Stimulated activated CD4-positive, alpha-beta T cell treated with anti-CD3 and anti-CD28 coated beads, TNF-alpha, amount 100 ng/mL, for 1 hour (primary cell): ENCODE measurements around the gene RGMA.
A peak's percentile ranks its signal among the peaks of the same experiment; 100 is the strongest.
"Not testable (repeated sequence)": the region's sequence is repeated elsewhere in the genome, so short reads cannot be mapped to it uniquely, and the experiment has no call there.

Source experiments
- DNase-seq, 3 donors: peaks; one replicate each; pipeline ENCODE4 v3.0.0-alpha.2; 2020; ENCODE audit warnings: low read depth in 3 of 3, low spot score in 1 of 3

RGMA gene

DNA sequence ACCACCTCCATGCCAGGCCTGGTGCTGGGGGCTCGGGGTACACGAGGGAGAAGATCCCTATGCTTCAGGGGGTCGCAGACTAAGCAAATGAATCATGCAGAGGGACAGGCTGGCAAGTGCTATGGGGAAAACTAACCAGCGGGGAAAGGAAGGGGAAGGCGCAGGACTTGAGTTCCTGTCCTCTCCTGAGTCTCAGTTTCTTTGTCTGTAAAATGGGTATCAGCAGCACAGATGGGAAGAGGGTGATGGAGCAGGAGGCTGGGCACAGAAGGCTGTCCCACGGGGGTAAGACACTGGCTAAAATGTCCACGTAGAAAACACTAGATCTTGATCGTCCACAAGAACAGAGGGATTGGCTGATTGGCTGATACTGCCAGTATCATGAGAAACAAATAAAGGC is 39.8 kb downstream of the RGMA start:
- no peak for DNase-seq

DNA sequence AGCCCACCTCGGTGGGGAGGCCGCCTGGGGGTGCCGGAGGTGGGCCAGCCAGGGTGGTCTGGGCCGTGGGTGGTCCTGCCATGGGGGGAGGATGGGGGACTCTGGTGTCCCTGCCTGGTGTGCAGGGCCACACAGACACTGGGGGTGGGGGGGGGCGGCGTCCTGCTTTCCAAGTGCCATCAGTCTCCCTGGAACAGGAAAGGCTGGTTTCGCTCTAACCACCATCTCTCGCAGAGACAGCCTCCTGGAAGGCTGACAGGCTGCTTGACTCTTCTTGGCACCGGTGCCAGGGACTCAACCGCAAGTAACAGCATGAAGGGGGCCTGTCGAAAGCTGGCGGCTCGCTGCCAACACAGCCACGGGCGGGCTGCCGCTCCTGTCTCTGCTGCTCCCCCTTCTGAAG is 40.3 kb downstream of the RGMA start:
- DNase-seq = no peak

DNA sequence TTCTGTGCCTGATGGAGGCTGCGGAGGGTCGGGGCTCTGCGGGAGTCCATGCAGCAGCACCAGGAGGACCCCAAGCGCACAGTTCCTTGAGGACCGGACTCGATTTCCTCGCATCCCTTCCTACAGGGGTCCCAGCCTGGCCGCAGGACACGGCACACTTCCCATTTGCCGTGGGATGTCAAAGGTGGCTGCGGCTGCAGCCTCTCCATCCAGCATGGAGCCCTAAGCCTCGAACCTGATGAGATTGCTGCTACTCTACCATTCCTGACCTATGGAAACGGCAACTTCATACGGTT is 40.6 kb downstream of the RGMA start:
- DNase-seq = no peak

DNA sequence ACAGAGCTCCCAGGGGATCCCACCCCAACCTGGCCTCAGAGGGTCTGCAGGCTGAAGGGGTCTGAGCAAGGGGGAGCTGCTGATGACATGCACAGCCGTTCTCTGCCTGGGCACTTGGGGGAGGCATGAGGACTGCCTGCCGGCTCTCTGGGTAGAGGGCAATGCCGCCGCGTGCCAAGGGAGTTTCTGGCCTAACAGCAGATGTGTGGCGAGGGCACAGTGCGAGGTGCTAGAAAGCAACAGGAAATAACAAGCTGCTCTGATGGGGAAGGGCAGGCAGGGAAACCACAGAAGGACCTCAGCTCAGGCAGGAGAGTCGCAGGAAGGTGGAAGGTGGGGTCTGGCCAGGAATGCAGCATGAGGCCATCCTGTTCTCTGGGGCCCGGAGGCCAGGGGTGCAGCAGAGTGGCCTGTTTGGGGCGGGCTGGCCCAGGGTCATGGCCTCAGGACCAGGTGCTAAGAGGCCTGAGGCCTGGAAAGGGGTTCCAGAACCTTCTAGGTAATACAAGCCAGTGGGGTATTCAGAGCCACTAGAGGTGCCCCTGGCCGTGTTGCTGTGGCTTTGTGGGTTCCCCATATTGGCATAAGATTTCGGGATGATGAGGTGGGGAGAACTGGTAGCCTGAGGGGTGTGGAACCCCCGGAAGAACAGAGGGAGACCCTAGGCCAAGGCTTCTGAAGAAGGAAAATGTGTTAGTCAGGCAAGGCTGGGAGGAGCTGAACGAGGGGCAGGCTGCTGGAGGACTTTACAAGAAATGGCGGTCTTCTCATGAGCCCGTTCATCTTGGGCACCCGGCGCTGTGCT is 41.2 kb downstream of the RGMA start:
- no peak for DNase-seq

DNA sequence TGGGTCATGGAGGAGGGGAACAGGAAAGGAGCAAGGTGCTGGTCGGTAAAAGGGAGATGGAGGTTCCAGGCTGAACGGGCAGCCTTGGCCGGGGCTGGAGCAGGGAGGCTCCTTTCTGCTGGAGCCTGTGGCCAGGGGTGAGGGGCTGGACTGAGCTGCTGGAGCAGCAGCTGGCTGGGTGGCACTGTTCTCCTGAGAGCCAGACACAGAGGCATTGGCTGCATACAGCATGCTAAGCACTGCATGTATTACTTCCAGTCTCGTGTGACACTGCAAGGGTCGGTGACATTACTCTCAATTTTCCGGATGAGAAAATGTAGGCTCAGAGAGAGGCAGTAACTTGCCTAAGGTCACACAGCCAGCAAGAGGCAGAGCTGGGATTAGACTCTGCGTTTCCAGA is 42.3 kb downstream of the RGMA start:
- DNase-seq = no peak

DNA sequence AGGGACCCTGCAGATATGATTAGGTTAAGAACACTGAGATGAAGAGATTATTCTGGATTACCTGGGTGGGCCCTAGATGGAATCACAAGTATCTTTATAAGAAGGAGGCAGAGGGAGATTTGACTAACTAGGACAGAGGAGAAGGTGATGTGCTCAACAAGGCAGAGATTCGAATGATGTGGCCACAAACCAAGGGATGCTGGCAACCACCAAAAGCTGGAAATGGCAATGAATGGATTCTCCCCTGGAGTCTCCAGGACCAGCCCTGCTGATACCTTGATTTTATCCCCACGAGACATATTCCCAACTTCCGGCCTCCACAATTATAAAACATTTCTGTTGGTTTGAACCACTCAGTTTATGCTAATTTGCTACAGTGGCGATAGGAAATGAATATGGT is 42.9 kb downstream of the RGMA start:
- no peak for DNase-seq

DNA sequence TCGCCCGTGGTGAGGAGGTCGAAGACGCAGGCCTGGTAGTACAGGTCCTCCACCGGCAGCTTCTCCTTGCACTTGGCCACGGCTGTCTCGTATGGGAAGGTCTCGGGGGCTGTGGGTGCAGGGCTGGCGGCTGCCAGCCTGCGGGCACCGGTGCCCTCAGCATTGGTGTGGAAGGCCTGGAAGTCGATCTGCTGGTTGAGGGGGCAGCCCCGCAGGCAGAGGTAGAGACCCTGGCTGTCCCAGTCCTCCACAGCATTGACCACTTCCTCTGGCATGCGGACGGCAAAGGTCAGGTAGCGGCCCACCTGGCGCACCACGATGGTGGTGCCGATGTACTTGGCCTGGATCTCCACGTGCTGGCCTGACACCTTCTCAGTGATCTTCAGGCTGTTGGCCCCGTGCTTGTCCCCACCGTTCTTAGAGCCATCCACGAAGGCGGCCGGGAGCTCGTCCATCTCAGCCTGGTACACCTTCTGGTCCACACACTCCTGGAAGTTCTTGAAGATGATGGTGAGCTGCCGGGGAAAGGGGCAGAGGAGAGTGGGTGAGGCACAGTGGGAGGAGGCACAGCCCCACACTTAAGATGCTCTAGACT is 43.7 kb downstream of the RGMA start:
- no peak for DNase-seq

DNA sequence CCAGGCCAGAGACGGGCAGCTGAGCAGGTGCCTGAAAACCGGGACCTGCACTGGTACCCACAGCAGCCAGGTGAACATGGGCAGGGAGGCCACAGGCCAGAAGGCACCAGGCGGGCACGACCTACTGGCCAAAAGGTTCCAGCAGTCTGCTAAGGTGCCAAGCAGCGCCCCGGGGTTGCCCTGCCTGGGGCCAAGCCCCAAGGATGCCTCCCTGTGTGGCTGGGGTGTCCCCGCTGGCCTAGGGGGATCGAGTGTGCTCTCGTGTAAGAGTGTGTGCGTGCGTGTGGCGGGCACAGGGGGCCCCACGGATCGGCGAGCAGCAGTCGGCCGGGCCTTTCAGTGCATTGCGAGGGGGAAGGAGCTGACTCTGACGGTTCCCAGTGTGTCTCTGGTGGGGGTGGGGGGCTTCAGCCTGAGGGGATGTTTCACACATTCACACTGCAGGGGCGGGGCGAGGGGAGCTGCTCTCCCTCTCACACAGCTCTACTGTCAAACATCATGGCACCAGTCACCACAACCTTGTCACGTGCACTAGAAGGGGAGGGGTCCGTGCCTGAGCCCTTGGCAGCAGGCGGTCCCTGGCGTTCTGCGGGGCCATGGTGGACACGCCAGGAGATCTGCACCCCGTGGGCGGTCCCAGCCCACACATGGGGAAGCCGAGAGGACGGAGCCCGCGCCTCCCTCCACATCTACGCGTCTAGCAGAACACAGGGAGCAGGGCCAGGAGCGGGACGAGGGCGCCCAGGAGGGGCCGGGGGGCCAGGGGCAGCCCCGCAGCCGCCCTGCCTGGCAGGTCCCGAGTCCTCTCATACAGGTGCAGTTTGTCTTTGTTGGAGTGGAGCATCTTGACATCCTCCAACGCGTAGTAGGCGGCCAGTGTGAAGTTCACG is 44.5 kb downstream of the RGMA start:
- DNase-seq = no peak

DNA sequence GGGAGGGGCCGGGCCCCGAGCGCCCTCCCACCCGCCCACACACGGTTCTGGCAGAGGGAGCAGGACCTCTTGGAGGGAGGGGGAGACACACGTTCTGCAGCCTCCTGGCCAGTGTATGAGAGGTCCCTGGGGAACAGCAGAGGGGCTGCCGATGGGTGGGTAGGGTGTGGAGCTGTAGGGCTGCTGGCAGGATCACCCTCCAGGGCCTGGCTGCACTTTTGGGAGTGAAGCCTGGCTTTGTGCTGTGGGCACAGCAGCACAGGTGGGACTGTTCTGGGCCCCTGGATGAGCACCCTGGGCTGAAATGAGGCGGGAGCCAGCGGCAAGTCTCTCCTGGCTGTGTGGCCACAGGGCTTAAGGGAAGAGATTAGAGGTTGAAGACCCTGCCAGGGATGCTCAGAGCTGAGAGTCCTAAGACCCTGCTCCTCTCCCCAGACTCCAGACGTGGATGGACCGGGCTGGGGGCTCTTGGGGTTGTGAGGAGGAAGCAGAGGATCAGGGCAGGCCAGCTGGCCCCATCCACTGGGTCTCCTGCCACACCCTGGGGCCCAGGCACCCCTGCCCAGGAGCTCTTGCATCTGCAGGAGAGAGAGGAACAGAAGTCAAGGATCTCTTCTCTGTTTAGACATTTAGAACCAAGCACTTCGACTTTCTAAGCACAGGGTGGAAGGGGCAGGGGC is 45.2 kb downstream of the RGMA start:
- DNase-seq = no peak

DNA sequence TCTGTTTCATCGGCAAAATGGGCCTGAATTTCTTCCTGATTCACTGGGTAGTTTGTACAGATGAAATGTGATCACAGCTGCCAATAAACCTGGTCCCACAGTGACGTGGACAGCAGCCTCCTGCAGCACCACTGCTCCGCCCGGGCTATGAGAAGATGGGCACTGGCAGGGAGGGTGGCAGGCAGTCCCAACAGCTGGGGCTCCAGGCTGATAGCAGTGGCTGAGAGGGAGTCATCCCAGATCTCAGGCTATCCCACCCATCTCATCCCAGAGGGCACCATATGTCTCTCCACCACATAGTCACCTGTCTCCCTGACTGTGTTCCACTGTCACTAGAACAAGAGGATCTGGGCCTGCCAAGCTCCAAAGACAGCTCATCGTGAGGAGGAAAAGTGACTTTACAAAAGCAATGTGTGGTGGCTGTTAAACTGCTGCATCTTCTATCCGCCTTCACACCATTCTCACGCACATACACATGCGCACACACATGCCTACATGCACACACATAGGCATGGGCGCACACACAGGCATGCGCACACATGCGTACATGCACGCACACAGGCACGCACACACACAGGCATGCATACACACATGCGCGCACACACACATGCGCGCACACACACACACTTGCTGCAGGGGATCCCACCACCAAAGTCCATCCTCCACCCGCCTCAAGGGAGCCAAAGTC is 46.2 kb downstream of the RGMA start:
- no peak for DNase-seq

DNA sequence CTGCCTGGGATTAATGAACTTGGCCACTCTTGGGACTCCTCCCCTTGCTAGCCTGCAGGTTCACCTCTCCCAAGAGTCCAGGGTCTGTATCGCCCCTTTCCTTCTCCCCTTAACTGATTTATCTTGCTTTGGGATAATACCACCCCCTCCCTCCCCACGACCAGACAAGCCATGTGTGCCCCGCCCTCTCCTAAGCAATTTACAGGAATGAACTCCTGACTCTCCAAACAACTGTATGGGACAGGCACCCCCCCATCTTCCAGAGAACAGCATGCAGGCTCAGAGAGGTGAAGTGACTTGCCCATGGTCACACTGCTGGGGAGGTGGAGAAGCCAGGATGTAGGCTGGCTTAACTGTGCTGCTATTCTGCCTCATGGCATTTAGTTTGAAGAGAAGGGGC is 46.8 kb downstream of the RGMA start:
- no peak for DNase-seq

DNA sequence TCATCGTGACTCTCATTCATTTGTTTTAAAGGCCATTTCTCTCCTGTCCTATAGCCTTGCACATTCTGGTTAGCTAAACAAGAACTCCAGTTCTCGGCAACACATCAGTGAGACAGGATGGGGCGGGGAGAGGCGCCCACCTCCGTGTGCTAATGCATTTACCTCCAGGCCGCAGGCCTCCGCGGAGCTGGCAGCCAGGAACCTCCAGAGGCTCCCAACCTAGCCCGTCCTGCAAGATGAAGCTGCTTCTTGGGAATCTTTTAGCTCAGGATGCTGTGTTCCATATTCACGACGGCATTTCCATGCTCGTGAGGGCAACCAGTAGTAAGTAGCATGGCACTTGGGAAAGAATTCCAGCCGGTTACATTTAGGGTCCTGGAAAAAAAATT is 47.9 kb downstream of the RGMA start:
- no peak for DNase-seq

DNA sequence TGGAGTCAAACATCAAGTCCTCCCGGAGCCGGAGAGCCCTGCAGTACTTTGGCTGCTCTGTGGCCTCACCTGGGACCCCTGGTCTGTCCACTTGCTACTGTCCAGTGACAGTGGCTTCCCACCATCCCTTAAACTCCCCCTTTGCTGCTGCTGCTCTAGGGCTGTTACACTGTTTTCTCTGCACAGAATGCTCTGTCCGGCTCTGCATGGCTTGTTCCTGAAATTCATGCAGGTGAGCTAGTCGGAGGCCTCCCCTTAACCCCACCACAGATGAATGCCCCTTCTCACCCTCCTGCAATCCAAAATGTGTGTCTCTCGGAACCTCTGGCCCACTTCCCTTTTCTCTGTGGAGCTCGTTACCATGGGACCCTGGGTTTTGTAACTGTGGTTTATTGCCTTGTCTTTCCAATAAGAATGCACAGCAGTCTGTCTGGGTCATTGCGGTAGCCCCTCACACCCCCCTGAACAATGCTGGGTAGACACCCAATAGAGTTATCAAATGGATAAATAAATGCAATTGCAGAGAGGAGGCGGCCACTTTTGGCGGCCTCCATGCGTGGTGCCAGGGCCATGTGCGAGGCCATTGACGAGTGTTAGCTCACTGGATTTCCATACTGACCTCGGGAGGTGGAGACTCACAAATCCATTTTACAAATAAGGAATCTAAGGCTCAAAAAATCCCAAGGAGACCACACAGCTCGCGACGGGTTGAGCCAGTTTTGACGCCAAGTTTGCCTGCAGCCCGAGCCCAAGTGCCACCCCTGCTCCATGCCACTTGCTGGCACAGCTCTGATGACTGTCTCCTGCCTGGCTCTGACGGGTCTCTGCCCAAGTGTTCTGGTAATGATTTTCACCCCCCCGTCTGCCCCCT is 48.5 kb downstream of the RGMA start:
- no peak for DNase-seq

DNA sequence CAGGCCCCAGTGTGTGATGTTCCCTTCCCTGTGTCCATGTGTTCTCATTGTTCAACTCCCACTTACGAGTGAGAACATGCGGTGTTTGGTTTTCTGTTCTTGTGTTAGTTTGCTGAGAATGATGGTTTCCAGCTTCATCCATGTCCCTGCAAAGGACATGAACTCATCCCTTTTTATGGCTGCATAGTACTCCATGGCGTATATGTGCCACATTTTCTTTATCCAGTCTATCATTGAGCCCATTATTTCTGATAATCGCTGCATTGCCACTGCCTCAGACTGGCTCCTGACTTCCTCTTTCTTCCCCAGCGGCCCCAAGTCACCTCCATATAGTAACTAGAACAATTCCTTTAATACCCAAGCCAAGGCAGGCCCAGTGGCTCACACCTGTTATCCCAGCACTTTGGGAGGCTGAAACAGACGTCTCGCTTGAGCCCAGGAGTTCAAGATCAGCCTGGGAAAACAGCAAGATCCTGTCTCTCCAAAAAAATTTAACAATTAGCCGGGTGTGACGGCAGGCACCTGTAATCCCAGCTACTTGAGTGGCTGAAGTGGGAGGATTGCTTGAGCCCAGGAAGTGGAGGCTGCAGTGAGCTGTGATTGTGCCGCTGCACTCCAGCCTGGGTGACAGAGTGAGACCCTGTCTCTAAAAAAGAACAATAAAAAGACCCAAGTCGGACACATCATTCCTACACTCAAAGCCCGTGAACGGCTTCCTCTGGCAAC is 49.3 kb downstream of the RGMA start:
- DNase-seq = not testable (repeated sequence)

DNA sequence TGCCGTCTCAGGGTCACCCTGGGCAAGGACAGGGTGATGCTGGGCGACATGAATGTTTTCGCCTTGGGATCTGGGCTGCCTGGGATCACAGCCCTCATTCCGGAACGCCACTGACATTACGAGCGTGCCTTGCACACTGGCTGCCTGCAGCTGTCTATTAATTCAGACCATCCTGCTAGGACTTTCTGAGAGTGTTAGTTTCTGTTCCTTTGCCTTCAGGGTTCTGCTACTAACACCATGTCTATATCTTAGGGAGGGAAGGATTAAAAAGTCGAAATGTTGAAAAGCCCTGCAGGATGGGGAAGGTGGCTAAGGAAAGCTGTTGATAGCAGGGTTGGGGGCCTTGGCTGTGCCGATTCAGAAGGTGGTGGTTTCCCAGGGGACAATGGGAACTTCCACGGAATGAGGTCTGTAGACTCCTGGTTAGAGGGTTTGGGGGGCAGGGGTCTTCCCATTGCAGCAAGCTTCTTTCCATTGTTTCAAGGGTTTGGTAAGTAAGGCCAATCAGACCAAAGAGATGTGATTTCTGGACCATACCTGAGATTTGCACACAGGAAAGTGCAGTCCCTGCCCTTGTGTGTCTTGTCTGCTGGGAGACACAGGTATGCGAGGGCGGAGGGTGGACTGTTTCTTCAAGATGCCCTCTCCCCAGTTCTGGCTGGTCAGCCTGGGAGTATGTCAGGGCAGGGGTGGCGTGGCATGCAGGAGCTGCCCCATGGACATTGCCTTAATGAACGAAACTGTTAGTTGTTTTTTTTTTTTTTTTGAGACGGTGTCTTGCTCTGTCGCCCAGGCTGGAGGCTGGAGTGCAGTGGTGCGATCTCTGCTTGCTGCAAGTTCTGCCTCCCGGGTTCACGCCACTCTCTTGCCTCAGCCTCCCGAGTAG is 50.9 kb downstream of the RGMA start:
- no peak for DNase-seq

DNA sequence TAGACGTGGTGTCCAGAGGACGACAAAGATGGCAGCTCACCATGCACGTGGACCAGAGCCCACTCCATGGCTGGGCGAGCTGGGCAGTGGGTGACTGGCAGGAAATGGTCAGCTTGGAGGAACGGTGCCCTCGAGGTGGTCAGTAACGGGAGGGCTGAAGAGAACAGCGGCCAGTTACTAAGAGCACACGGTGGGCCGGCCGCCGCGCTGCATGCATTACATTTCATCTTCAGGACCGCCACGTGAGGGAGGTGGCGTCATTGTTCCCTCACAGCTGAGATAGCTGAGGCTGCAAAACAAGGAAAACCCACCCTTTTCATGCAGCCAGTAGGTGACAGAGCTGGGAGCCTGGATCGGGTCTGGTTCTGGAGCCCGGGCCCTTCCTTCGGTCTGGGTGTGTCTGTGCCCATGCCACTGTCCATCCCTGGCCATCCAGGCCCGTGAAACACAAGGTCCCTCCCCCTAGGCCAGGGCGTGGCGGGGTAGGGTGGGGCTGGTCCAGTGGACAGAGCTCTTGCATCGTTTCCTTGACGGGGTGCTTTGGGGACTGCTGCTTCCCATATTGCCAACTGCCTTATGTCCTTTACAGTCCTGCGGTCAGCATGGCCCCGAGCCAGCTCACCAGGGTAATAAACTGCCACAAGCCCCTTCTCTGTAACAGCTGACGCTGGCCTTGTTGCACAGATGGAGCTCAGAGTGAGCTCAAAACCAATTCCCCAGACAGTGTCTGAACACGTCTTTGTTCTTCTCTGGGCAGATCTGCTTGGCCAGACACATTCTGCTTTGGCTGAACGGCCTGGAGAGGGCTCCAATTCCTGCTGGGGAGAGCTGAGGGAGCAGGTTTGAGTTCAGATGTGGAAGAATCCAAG is 51.8 kb downstream of the RGMA start:
- no peak for DNase-seq

DNA sequence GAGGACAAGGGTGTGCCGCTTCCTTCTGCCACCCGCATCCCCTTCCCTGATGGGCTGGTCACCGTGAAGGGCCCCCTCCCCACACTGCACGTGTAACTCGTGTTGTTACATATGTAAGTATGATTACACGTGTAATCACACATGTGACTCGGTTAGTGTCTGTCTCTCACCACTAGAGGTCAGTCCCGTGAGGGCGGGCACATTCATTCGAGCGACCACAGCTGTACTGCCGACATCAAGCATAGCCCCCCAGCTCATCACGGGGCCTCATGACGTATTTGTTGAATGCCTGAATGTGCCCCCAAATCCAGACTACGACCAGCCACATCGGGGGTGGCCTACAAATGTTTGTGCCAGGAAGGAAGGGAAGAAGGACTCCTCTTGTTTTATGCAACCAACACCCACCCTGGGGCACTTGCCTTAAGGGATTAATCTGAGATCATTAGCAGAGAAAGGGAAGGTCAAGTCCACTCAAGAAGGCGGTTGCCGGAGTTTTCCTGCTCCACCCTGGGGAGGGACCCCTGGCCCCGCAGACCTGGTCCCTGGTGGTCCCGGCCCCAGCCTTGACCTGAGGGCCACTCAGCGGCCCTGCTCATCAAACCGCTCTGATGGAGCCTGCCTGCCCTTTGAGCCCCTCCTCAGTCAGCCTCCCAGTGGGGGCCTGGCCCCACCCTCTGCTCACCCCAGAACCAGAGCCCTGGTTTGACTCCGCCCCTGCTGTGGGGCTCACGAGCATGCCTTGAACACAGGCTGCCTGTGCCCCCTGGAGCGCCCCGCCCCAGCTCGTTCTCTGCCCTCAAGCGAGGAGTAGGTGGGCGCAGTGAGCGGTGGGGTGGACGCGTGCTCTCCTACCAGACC is 52.8 kb downstream of the RGMA start:
- peak in 1 of 3 donors; percentile 33 for DNase-seq
